ENCODE data around the gene KCNJ8.
"Not testable (repeated sequence)": the region's sequence is repeated elsewhere in the genome, so short reads cannot be mapped to it uniquely, and the experiment has no call there.

Gene KCNJ8

DNA sequence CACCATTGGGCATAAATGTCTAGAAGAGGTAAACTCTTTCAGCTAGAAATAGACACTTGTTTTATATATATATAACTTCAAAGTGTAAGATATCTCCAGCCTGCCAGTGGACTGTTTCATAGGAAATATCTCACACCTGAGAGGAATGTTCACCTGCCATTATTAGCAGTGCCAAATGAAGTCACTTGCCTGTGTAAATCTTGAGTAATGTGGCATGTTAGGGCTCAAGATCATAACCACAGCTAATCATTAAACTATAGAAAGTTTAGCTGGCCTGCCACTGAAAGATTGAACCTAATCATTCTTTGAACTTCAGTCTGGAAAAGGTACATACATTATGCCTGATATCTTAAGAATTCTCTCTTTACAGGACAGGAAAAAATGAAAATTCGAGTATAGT lies 25.5 kb upstream of the KCNJ8 start:
- Histone ChIP-seq H3K4me3 (ENCODE audit: control insufficient read depth in 1 of 7, extremely low read depth in 1 of 7, insufficient read depth in 4 of 7, low read depth in 2 of 7, low read length in 6 of 7) (no peak overlapping the region), H3K9me3 (ENCODE audit: control extremely low read depth in 1 of 5, control insufficient read depth in 4 of 5, insufficient read depth in 2 of 5, low read depth in 1 of 5, low read length in 4 of 5) (no peaks in the 10 kb centered on the region), H3K36me3 (ENCODE audit: control insufficient read depth in 4 of 4, insufficient read depth in 4 of 4, low read length in 3 of 4) (no peaks in the 10 kb centered on the region), H3K27ac (ENCODE audit: insufficient read depth in 1 of 2, low read depth in 1 of 2, low read length in 2 of 2, poor library complexity in 1 of 2, severe bottlenecking in 2 of 2) (no peak overlapping the region), H3K4me1 (ENCODE audit: control extremely low read depth in 1 of 4, control insufficient read depth in 4 of 4, insufficient read depth in 4 of 4, low read length in 3 of 4) (no peaks in the 10 kb centered on the region), H3K27me3 (replicated peaks in 2 of 5; ENCODE audit: control insufficient read depth in 4 of 5, insufficient read depth in 5 of 5, low read length in 4 of 5) (no peaks in the 10 kb centered on the region)
- no peak for DNase-seq
- no CpG with 5 or more reads among the region's 1 CpG for WGBS (ENCODE audit: insufficient coverage)
- ChIA-PET CTCF (no interaction called here), POLR2A (no interaction called here)

DNA sequence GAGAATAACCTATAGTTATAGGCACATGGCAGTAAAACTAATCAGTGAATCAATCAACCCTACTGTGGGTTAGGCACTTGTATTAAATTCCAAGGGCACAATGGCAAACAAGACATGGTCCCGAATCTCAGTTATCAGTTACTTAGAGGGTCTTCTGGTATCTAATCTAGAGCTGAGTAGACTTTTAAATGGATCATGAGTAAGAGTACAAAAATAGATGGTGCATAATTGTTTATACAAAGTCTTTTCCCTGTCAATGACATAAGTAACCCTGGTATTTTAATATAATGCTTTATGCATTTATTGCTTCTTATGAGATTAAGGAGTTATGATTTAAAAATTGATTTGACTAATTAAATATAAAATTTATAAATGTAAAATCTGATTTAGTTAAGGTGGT lies 23.0 kb upstream of the KCNJ8 start:
- CTCF ChIA-PET = no interaction called here
- WGBS (ENCODE audit: insufficient coverage) = 100% methylated on average over 1 of the region's 1 CpG
- POLR2A ChIA-PET = no interaction called here
- Histone ChIP-seq H3K4me1 (ENCODE audit: control extremely low read depth in 1 of 4, control insufficient read depth in 4 of 4, insufficient read depth in 4 of 4, low read length in 3 of 4) (no peaks in the 10 kb centered on the region), H3K4me3 (ENCODE audit: control insufficient read depth in 1 of 7, extremely low read depth in 1 of 7, insufficient read depth in 4 of 7, low read depth in 2 of 7, low read length in 6 of 7) (no peak overlapping the region), H3K27ac (ENCODE audit: insufficient read depth in 1 of 2, low read depth in 1 of 2, low read length in 2 of 2, poor library complexity in 1 of 2, severe bottlenecking in 2 of 2) (no peak overlapping the region), H3K36me3 (ENCODE audit: control insufficient read depth in 4 of 4, insufficient read depth in 4 of 4, low read length in 3 of 4) (no peaks in the 10 kb centered on the region), H3K27me3 (replicated peaks in 2 of 5; ENCODE audit: control insufficient read depth in 4 of 5, insufficient read depth in 5 of 5, low read length in 4 of 5) (no peaks in the 10 kb centered on the region), H3K9me3 (ENCODE audit: control extremely low read depth in 1 of 5, control insufficient read depth in 4 of 5, insufficient read depth in 2 of 5, low read depth in 1 of 5, low read length in 4 of 5) (no peaks in the 10 kb centered on the region)
- DNase-seq = no peak

DNA sequence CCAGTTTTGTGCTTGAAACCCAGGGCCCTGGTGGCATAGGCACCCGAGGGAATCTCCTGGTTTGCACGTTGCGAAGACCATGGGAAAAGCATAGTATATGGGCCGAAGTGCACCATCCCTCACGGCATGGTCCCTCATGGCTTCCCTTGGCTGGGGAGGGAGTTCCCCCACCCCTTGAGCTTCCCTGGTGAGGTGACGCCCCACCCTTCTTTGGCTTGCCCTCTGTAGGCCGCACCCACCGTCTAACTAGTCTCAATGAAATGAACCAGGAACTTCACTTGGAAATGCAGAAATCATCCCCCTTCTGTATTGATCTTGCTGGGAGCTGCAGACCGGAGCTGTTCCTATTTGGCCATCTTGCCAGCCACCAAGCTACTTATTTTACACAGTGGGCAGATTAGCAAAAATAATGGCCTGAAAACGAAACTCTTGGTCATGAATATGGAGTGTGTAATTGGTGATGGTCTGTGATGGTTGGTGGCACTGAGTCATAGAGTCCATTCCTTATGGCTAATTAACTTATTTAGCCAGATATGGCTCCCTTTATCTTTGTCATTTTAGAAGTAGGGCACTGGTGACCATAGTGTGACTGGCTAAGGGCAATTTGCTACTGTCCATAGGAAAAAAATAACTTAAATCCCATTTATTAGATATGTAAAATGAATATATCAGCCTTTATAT lies 21.3 kb upstream of the KCNJ8 start:
- POLR2A ChIA-PET = no interaction called here

DNA sequence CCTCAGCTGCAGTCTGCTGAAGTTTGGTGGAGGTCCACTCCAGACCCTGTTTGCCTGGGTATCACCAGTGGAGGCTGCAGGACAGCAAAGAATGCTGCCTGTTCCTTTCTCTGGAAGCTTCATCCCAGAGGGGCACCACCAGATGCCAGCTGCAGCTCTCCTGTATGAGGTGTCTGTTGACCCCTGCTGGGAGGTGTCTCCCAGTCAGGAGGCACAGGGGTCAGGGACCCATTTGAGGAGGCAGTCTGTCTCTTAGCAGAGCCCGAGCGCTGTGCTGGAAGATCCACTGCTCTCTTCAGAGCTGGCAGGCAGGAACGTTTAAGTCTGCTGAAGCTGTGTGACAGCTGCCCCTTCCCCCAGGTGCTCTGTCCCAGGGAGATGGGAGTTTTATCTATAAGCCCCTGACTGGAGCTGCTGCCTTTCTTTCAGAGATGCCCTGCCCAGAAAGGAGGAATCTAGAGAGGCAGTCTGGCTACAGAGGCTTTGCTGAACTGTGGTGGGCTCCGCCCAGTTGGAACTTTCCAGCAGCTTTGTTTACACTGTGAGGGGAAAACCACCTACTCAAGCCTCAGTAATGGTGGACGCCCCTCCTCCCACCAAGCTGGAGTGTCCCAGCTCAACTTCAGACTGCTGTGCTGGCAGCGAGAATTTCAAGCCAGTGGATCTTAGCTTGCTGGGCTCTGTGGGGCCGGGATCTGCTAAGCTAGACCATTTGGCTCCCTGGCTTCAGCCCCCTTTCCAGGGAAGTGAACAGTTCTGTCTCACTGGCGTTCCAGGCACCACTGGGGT lies 20.5 kb upstream of the KCNJ8 start:
- CTCF ChIA-PET, DNase-seq, POLR2A ChIA-PET: not testable (repeated sequence)

More for the DNA sequence above, 21.3 kb upstream of the KCNJ8 start:
- H3K27ac ChIP-seq (ENCODE audit: insufficient read depth in 1 of 2, low read depth in 1 of 2, low read length in 2 of 2, poor library complexity in 1 of 2, severe bottlenecking in 2 of 2) = no peak overlapping the region
- no peaks in the 10 kb centered on the region for H3K27me3 ChIP-seq (replicated peaks in 2 of 5; ENCODE audit: control insufficient read depth in 4 of 5, insufficient read depth in 5 of 5, low read length in 4 of 5)
- 100% methylated on average over 6 of the region's 10 CpGs for WGBS (ENCODE audit: insufficient coverage)
- no peaks in the 10 kb centered on the region for H3K4me1 ChIP-seq (ENCODE audit: control extremely low read depth in 1 of 4, control insufficient read depth in 4 of 4, insufficient read depth in 4 of 4, low read length in 3 of 4)
- H3K36me3 ChIP-seq (ENCODE audit: control insufficient read depth in 4 of 4, insufficient read depth in 4 of 4, low read length in 3 of 4) = no peaks in the 10 kb centered on the region
- CTCF ChIA-PET = no interaction called here
- H3K4me3 ChIP-seq (ENCODE audit: control insufficient read depth in 1 of 7, extremely low read depth in 1 of 7, insufficient read depth in 4 of 7, low read depth in 2 of 7, low read length in 6 of 7) = no peak overlapping the region
- H3K9me3 ChIP-seq (ENCODE audit: control extremely low read depth in 1 of 5, control insufficient read depth in 4 of 5, insufficient read depth in 2 of 5, low read depth in 1 of 5, low read length in 4 of 5) = no peaks in the 10 kb centered on the region
- DNase-seq = no peak

DNA sequence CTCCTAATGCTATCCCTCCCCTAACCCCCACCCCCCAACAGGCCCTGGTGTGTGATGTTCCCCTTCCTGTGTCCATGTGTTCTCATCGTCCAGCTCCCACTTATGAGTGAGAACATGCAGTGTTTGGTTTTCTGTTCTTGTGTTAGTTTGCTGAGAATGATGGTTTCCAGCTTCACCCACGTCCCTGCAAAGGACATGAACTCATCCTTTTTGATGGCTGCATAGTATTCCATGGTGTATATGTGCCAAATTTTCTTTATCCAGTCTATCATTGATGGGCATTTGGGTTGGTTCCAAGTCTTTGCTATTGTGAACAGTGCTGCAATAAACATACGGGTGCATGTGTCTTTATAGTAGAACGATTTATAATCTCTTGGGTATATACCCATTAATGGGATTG lies 15.2 kb upstream of the KCNJ8 start:
- POLR2A ChIA-PET = interaction anchor here (0.6 kb wide), 1 partner anchor 174 kb away, joined by 3 read pairs; no protein-coding TSS in a partner anchor
- H3K27ac ChIP-seq (ENCODE audit: insufficient read depth in 1 of 2, low read depth in 1 of 2, low read length in 2 of 2, poor library complexity in 1 of 2, severe bottlenecking in 2 of 2); CTCF ChIA-PET; H3K36me3 ChIP-seq (ENCODE audit: control insufficient read depth in 4 of 4, insufficient read depth in 4 of 4, low read length in 3 of 4); H3K4me1 ChIP-seq (ENCODE audit: control extremely low read depth in 1 of 4, control insufficient read depth in 4 of 4, insufficient read depth in 4 of 4, low read length in 3 of 4); H3K9me3 ChIP-seq (ENCODE audit: control extremely low read depth in 1 of 5, control insufficient read depth in 4 of 5, insufficient read depth in 2 of 5, low read depth in 1 of 5, low read length in 4 of 5); H3K27me3 ChIP-seq (replicated peaks in 2 of 5; ENCODE audit: control insufficient read depth in 4 of 5, insufficient read depth in 5 of 5, low read length in 4 of 5); H3K4me3 ChIP-seq (ENCODE audit: control insufficient read depth in 1 of 7, extremely low read depth in 1 of 7, insufficient read depth in 4 of 7, low read depth in 2 of 7, low read length in 6 of 7); DNase-seq: not testable (repeated sequence)
- WGBS (ENCODE audit: insufficient coverage) = no CpG with 5 or more reads among the region's 4 CpGs

More for the DNA sequence above, 20.5 kb upstream of the KCNJ8 start:
- not testable (repeated sequence) for H3K27ac ChIP-seq (ENCODE audit: insufficient read depth in 1 of 2, low read depth in 1 of 2, low read length in 2 of 2, poor library complexity in 1 of 2, severe bottlenecking in 2 of 2); H3K9me3 ChIP-seq (ENCODE audit: control extremely low read depth in 1 of 5, control insufficient read depth in 4 of 5, insufficient read depth in 2 of 5, low read depth in 1 of 5, low read length in 4 of 5); H3K27me3 ChIP-seq (replicated peaks in 2 of 5; ENCODE audit: control insufficient read depth in 4 of 5, insufficient read depth in 5 of 5, low read length in 4 of 5); H3K4me3 ChIP-seq (ENCODE audit: control insufficient read depth in 1 of 7, extremely low read depth in 1 of 7, insufficient read depth in 4 of 7, low read depth in 2 of 7, low read length in 6 of 7); H3K36me3 ChIP-seq (ENCODE audit: control insufficient read depth in 4 of 4, insufficient read depth in 4 of 4, low read length in 3 of 4); H3K4me1 ChIP-seq (ENCODE audit: control extremely low read depth in 1 of 4, control insufficient read depth in 4 of 4, insufficient read depth in 4 of 4, low read length in 3 of 4)
- WGBS (ENCODE audit: insufficient coverage) = 97% methylated on average over 6 of the region's 8 CpGs

DNA sequence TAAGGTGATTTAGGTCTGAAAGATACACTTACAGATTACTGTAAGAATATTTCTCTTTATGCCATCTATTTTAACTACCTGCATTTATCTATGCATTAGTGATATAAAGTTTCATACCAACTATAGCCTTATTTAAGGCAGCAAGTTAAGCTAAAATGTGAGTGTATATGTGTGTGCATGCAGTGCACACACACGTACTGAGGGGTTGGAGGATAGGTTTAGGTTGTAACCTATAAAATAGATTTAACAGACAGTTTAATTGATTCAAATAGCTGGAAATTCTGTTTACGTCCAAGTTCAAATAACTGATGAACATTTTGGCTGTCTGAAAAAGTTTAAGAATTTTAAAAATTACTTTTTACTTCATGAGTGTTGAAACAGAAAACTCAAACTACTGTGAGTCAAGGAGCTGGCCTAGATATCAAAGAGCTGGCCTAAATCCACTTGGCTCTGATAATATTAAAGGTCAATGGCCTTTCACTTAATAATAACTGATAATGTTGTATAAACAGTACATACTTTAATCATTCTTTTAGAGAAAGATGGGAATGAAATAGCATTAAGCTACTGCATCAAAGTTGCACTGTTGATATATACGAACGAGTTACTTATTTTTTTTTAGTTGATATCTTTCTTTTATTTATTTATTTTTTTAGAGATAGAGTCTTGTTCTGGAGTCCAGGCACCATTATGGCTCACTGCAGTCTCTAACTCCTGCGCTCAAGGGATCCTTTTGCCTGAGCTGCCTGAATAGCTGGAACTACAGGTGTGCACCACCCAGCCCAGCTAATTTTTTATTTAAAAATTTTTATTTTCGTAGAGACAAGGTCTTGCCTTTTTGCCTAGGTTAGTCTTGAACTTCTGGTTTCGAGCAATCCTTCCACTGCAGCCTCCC lies 13.8 kb upstream of the KCNJ8 start:
- Histone ChIP-seq H3K27ac (ENCODE audit: insufficient read depth in 1 of 2, low read depth in 1 of 2, low read length in 2 of 2, poor library complexity in 1 of 2, severe bottlenecking in 2 of 2) (no peak overlapping the region), H3K27me3 (replicated peaks in 2 of 5; ENCODE audit: control insufficient read depth in 4 of 5, insufficient read depth in 5 of 5, low read length in 4 of 5) (no peaks in the 10 kb centered on the region), H3K4me3 (ENCODE audit: control insufficient read depth in 1 of 7, extremely low read depth in 1 of 7, insufficient read depth in 4 of 7, low read depth in 2 of 7, low read length in 6 of 7) (no peak overlapping the region), H3K4me1 (ENCODE audit: control extremely low read depth in 1 of 4, control insufficient read depth in 4 of 4, insufficient read depth in 4 of 4, low read length in 3 of 4) (no peaks in the 10 kb centered on the region), H3K36me3 (ENCODE audit: control insufficient read depth in 4 of 4, insufficient read depth in 4 of 4, low read length in 3 of 4) (no peaks in the 10 kb centered on the region), H3K9me3 (ENCODE audit: control extremely low read depth in 1 of 5, control insufficient read depth in 4 of 5, insufficient read depth in 2 of 5, low read depth in 1 of 5, low read length in 4 of 5) (no peaks in the 10 kb centered on the region)
- POLR2A ChIA-PET = no interaction called here
- 100% methylated on average over 1 of the region's 7 CpGs for WGBS (ENCODE audit: insufficient coverage)
- DNase-seq = no peak
- CTCF ChIA-PET = no interaction called here

DNA sequence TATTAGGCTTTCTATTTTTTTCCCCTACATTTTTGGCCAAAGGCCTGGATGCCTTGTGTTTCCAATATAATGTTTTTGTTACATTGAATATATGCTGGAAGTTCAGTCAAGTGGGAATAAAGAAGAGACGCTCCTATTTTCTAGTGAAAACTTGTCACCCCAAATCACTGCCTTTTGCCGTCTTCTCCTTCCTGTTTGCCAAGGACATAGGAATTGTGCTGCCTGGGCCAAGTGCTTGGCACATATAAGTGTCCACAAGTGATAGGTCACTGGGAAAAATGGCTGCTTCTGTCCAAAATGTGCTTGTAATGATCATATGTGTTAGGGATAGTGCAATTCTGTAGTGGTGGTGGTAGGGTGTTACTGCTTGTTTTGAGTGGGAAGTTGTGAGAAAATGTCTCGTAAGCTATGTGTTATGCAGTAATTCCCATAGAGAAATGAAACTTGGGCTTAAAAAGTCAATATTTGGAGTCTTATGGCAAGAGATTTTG lies 11.6 kb upstream of the KCNJ8 start:
- H3K27me3 ChIP-seq (replicated peaks in 2 of 5; ENCODE audit: control insufficient read depth in 4 of 5, insufficient read depth in 5 of 5, low read length in 4 of 5) = no peaks in the 10 kb centered on the region
- H3K27ac ChIP-seq (ENCODE audit: insufficient read depth in 1 of 2, low read depth in 1 of 2, low read length in 2 of 2, poor library complexity in 1 of 2, severe bottlenecking in 2 of 2) = no peak overlapping the region
- no peaks in the 10 kb centered on the region for H3K36me3 ChIP-seq (ENCODE audit: control insufficient read depth in 4 of 4, insufficient read depth in 4 of 4, low read length in 3 of 4)
- ChIA-PET CTCF (no interaction called here), POLR2A (no interaction called here)
- DNase-seq = no peak
- H3K9me3 ChIP-seq (ENCODE audit: control extremely low read depth in 1 of 5, control insufficient read depth in 4 of 5, insufficient read depth in 2 of 5, low read depth in 1 of 5, low read length in 4 of 5) = no peaks in the 10 kb centered on the region
- H3K4me1 ChIP-seq (ENCODE audit: control extremely low read depth in 1 of 4, control insufficient read depth in 4 of 4, insufficient read depth in 4 of 4, low read length in 3 of 4) = no peaks in the 10 kb centered on the region
- no peak overlapping the region for H3K4me3 ChIP-seq (ENCODE audit: control insufficient read depth in 1 of 7, extremely low read depth in 1 of 7, insufficient read depth in 4 of 7, low read depth in 2 of 7, low read length in 6 of 7)
- WGBS (ENCODE audit: insufficient coverage) = 94% methylated on average over 3 of the region's 3 CpGs

All from common myeloid progenitor, CD34-positive (primary cell).